OCI-LY7 (cell line): Measurements from ENCODE around the gene PPM1J. TPM values are rescaled to one million over a fixed set of nuclear protein-coding genes. Genes with fewer than 3 reads are reported as not detected.

Experiments
- BruUV-seq: library from RNA; stranded (reverse); fragments of 400-500 nt; replicated peaks from 2 replicates; lab custom pipeline; 2021; lab: Mats Ljungman, UMichigan
- CTCF ChIA-PET: fragments of 300-600 bp; sonication (Branson Sonifier 250); formaldehyde crosslinking; loops from one replicate; lab custom pipeline; 2022; ENCODE audit warnings: antibody characterized with exemption; ENCODE audit not compliant: unreplicated experiment; lab: Charles Lee
- POLR2A ChIA-PET: fragments of 300-600 bp; sonication (Branson Sonifier 250); formaldehyde crosslinking; loops from one replicate; lab custom pipeline; 2022; ENCODE audit warnings: antibody characterized with exemption; lab: Charles Lee
- DNase-seq: peaks from one replicate; pipeline ENCODE4 v3.0.0-alpha.2; 2015; ENCODE audit warnings: low spot score
- H2AFZ ChIP-seq: fragments of 200-600 bp; sonication (generic), shearing (Covaris generic); 2 replicates; pipeline ENCODE4 v1.6.1; 2014; ENCODE audit warnings: mild to moderate bottlenecking, antibody characterized with exemption, low read length, moderate library complexity
- H3K27ac ChIP-seq: fragments of 200-600 bp; sonication (generic); 2 replicates; pipeline ENCODE4 v1.5.1; 2014; ENCODE audit warnings: mixed run types, low read depth, mild to moderate bottlenecking, moderate library complexity, low read length, inconsistent platforms; ENCODE audit not compliant: poor library complexity, severe bottlenecking
- H3K36me3 ChIP-seq: fragments of 200-600 bp; sonication (generic); 2 replicates; pipeline ENCODE4 v1.6.1; 2014; ENCODE audit warnings: mild to moderate bottlenecking, antibody characterized with exemption, low read length, moderate library complexity, mixed read lengths; ENCODE audit not compliant: insufficient read depth
- H3K4me1 ChIP-seq: fragments of 200-600 bp; sonication (generic); 2 replicates; pipeline ENCODE4 v1.5.1; 2014; ENCODE audit warnings: mild to moderate bottlenecking, low read length; ENCODE audit not compliant: insufficient read depth, poor library complexity, severe bottlenecking
- H3K4me2 ChIP-seq: fragments of 200-600 bp; sonication (generic); 2 replicates; pipeline ENCODE4 v1.6.1; 2014; ENCODE audit warnings: mild to moderate bottlenecking, low read length
- H3K4me3 ChIP-seq: fragments of 200-600 bp; sonication (generic); 2 replicates; pipeline ENCODE4 v1.5.1; 2014; ENCODE audit warnings: mild to moderate bottlenecking, low read depth, low read length; ENCODE audit not compliant: poor library complexity, severe bottlenecking
- H3K79me2 ChIP-seq: fragments of 200-600 bp; sonication (generic); 2 replicates; pipeline ENCODE4 v1.6.1; 2016; ENCODE audit warnings: low read depth, mild to moderate bottlenecking, low read length, moderate library complexity, mixed read lengths; ENCODE audit not compliant: insufficient read depth
- H3K9me2 ChIP-seq: fragments of 200-600 bp; sonication (generic); 2 replicates; pipeline ENCODE4 v1.6.1; 2016; ENCODE audit warnings: mild to moderate bottlenecking, low read length, mixed read lengths; ENCODE audit not compliant: insufficient read depth
- H3K9me3 ChIP-seq: fragments of 200-600 bp; sonication (generic); 2 replicates; pipeline ENCODE4 v1.6.1; 2014; ENCODE audit warnings: mild to moderate bottlenecking, mixed run types, low read length, mixed read lengths
- H4K20me1 ChIP-seq: fragments of 200-600 bp; sonication (generic); 2 replicates; pipeline ENCODE4 v1.6.1; 2014; ENCODE audit warnings: mild to moderate bottlenecking, antibody characterized with exemption, low read length, moderate library complexity, mixed read lengths; ENCODE audit not compliant: insufficient read depth
- CTCF ChIP-seq: fragments of 200-600 bp; sonication (generic); conservative IDR thresholded peaks from 2 replicates; pipeline ENCODE4 v1.5.1; 2014; ENCODE audit warnings: mild to moderate bottlenecking, antibody characterized with exemption, low read length, moderate library complexity, mixed read lengths
- EZH2phosphoT487 ChIP-seq: fragments of 200-600 bp; sonication (generic); IDR thresholded peaks from 2 replicates; pipeline ENCODE4 v1.6.1; 2018; ENCODE audit warnings: low read depth, borderline replicate concordance, mild to moderate bottlenecking, mixed run types, antibody characterized with exemption, low read length, moderate library complexity, mixed read lengths
- intact Hi-C: fragments of 100-400 bp; cut with micrococcal nuclease; formaldehyde crosslinking; loops from one replicate; pipeline ENCODE4 v1.10.0; 2022; ENCODE audit not compliant: unreplicated experiment
- total RNA-seq, 2 experiments: library from RNA; depleted of rRNA in 1 of 2; stranded (reverse); fragments of >200 nt in 1 of 2; shearing (Covaris generic) in 1 of 2; gene quantifications; 2 replicates each; pipeline ENCODE4 v1.2.3, GENCODE V29; 2014 to 2022

Gene PPM1J
- total RNA-seq, 2 experiments from 2014 or later, result 1.5 to 4.2 TPM

DNA sequence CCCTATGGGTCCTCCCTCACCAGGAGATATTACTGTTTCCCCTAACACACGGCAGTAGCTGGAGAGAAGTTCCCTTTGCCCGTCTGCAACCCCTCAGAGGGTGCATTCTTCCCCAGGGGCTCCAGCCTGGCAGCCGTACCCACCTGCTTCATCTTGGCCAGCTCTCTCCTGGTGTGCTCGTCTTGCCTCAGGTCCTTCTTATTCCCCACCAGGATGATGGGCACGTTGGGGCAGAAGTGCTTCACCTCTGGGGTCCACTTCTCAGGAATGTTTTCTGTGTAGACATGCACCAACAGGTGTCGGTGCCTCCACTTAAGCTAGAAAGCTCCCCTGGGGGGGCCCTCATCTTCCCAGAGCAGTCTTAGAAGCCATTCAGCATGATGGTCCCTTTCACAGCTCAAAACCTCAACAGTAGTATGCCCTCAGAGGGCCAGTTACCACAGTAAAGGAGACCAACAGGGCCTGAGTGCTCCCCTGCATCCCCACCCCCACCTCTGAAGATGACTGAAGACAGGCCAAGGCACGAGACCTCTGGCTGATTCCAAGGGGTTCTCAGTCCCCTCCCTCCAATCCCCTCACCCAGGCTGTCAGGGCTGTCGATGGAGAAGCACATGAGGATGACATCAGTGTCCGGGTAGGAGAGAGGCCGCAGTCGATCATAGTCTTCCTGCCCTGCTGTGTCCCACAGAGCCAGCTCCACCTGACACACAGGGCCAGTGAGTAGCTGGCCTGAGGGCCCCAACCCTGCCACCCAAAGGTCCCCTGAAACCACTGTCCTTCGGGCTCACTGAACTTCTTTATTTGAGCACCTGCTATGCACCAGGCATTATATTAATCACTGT is 12.5 kb downstream of the PPM1J start:
- no peak for TF ChIP-seq EZH2phosphoT487
- no peak for TF ChIP-seq CTCF
- Histone ChIP-seq H3K4me2 (no peak overlapping the region), H3K79me2 (no peaks in the 10 kb centered on the region), H3K9me2 (no peaks in the 10 kb centered on the region), H3K27ac (no peak overlapping the region), H3K9me3 (no peaks in the 10 kb centered on the region), H3K36me3 (no peaks in the 10 kb centered on the region), H4K20me1 (no peaks in the 10 kb centered on the region), H3K4me3 (no peak overlapping the region), H2AFZ (no peak overlapping the region), H3K4me1 (peaks cover 67% of the 10 kb centered on the region)
- no TSS peak for BruUV-seq
- intact Hi-C loops, result no loop called here
- POLR2A ChIA-PET, result interaction anchor here (0.9 to 1.1 kb wide), 3 partner anchors 13 to 307 kb away, joined by 3 read pairs; partner anchors contain the start of gene CTTNBP2NL
- DNase-seq, result no peak
- CTCF ChIA-PET, result no interaction called here

- H4K20me1 ChIP-seq, result no peaks in the 10 kb centered on the region
- ChIA-PET POLR2A (interaction anchor here (0.6 to 1.1 kb wide), 4 partner anchors 12 to 340 kb away, joined by 3 read pairs; partner anchors contain the start of gene CTTNBP2NL), CTCF (no interaction called here)
- intact Hi-C loops, result no loop called here
- DNase-seq, result no peak
- no peak overlapping the region for H3K27ac ChIP-seq
- H3K9me2 ChIP-seq, result no peaks in the 10 kb centered on the region
- H3K79me2 ChIP-seq, result no peaks in the 10 kb centered on the region
- H3K4me2 ChIP-seq, result no peak overlapping the region
- H3K36me3 ChIP-seq, result no peaks in the 10 kb centered on the region
- no TSS peak for BruUV-seq
- TF ChIP-seq EZH2phosphoT487, result no peak
- TF ChIP-seq CTCF, result no peak
- H3K4me3 ChIP-seq, result no peak overlapping the region
- no peak overlapping the region for H2AFZ ChIP-seq
- peaks cover 67% of the 10 kb centered on the region for H3K4me1 ChIP-seq
- no peaks in the 10 kb centered on the region for H3K9me3 ChIP-seq
Observed at GRCh38 chr1:112702067-112702395, 13.1 kb downstream of the PPM1J start.
